ENCODE measurements around the gene SERPINA6. TPM values are rescaled to one million over a fixed set of nuclear protein-coding genes. Genes with fewer than 3 reads are reported as not detected.

SERPINA6 gene
- total and polyA plus RNA-seq, 8 donors, result 5.2 to 17.7 (median 13.1) TPM

Other genes with a start within 250 kb of the SERPINA6 start
- 10 to 100 TPM; 55.9 to 86.4 (median 68.0) TPM for gene DDX24, start 242.1 kb downstream of the SERPINA6 start, total RNA-seq
- gene DDX24, start 242.1 kb downstream of the SERPINA6 start, polyA plus RNA-seq, result 100 to 1,000 TPM in 1 of 2 donors, 10 to 100 TPM in 1; 60.7 to 111 TPM
- gene IFI27L1, start 242.0 kb downstream of the SERPINA6 start, total RNA-seq, result 1 to 10 TPM; 3.8 to 8.7 (median 6.8) TPM
- gene IFI27L1, start 242.0 kb downstream of the SERPINA6 start, polyA plus RNA-seq, result 10 to 100 TPM; 14.1 to 14.3 TPM
- gene IFI27, start 212.6 kb downstream of the SERPINA6 start, total RNA-seq, result 10 to 100 TPM in 4 of 6 donors, 1 to 10 TPM in 2; 8.1 to 21.4 (median 12.1) TPM
- gene IFI27, start 212.6 kb downstream of the SERPINA6 start, polyA plus RNA-seq, result 10 to 100 TPM; 61.4 to 78.9 TPM
- 10 to 100 TPM in 3 of 6 donors, 1 to 10 TPM in 3; 5.4 to 20.2 (median 10.0) TPM for gene IFI27L2, start 193.7 kb downstream of the SERPINA6 start, total RNA-seq
- 10 to 100 TPM; 38.7 to 90.7 TPM for gene IFI27L2, start 193.7 kb downstream of the SERPINA6 start, polyA plus RNA-seq
- gene PPP4R4, start 149.0 kb downstream of the SERPINA6 start, total RNA-seq, result 1 to 10 TPM in 1 of 6 donors, under 1 TPM in 5; 0.56 to 1.3 (median 0.66) TPM
- gene PPP4R4, start 149.0 kb downstream of the SERPINA6 start, polyA plus RNA-seq, result 1 to 10 TPM in 1 of 2 donors, under 1 TPM in 1; 0.19 to 1.2 TPM
- gene SERPINA10, start 30.1 kb downstream of the SERPINA6 start, total RNA-seq, result under 1 TPM; 0.19 to 0.70 (median 0.34) TPM
- gene SERPINA10, start 30.1 kb downstream of the SERPINA6 start, polyA plus RNA-seq, result 1 to 10 TPM; 1.1 to 4.3 TPM
- gene SERPINA2, start 43.4 kb upstream of the SERPINA6 start, total RNA-seq, result not detected
- gene SERPINA2, start 43.4 kb upstream of the SERPINA6 start, polyA plus RNA-seq, result not detected
- 100 to 1,000 TPM in 4 of 6 donors, 10 to 100 TPM in 2; 45.0 to 328 (median 170) TPM for gene SERPINA1, start 65.3 kb upstream of the SERPINA6 start, total RNA-seq
- gene SERPINA1, start 65.3 kb upstream of the SERPINA6 start, polyA plus RNA-seq, result 100 to 1,000 TPM in 1 of 2 donors, 10 to 100 TPM in 1; 45.7 to 246 TPM
- not detected for gene SERPINA11, start 129.5 kb upstream of the SERPINA6 start, total RNA-seq
- not detected for gene SERPINA11, start 129.5 kb upstream of the SERPINA6 start, polyA plus RNA-seq
- not detected for gene SERPINA9, start 152.9 kb upstream of the SERPINA6 start, total RNA-seq
- gene SERPINA9, start 152.9 kb upstream of the SERPINA6 start, polyA plus RNA-seq, result not detected
- not detected for gene SERPINA12, start 186.1 kb upstream of the SERPINA6 start, total RNA-seq
- not detected for gene SERPINA12, start 186.1 kb upstream of the SERPINA6 start, polyA plus RNA-seq
- 10 to 100 TPM; 51.5 to 88.5 (median 59.7) TPM for gene SERPINA4, start 238.1 kb upstream of the SERPINA6 start, total RNA-seq
- gene SERPINA4, start 238.1 kb upstream of the SERPINA6 start, polyA plus RNA-seq, result 100 to 1,000 TPM; 103 to 119 TPM